Glutamatergic neuron (in vitro differentiated cells): Measurements from ENCODE around the gene HES7. TPM values are rescaled to one million over a fixed set of nuclear protein-coding genes. Genes with fewer than 3 reads are reported as not detected.
A peak's percentile ranks its signal among the peaks of the same experiment; 100 is the strongest.

Experiments used
- DNase-seq: peaks from one replicate; pipeline ENCODE4 v3.0.0; 2022
- H3K27ac Mint-ChIP-seq: one replicate; pipeline ENCODE4 v1.8.0; 2020; ENCODE audit warnings: mild to moderate bottlenecking, mixed read lengths, inconsistent platforms; ENCODE audit not compliant: unreplicated experiment
- H3K27me3 Mint-ChIP-seq: one replicate; pipeline ENCODE4 v1.8.0; 2020; ENCODE audit warnings: mild to moderate bottlenecking, moderate library complexity, mixed read lengths, inconsistent platforms; ENCODE audit not compliant: unreplicated experiment
- H3K36me3 Mint-ChIP-seq: one replicate; pipeline ENCODE4 v1.8.0; 2020; ENCODE audit warnings: mild to moderate bottlenecking, mixed read lengths, inconsistent platforms; ENCODE audit not compliant: unreplicated experiment
- H3K4me1 Mint-ChIP-seq: one replicate; pipeline ENCODE4 v1.8.0; 2020; ENCODE audit warnings: mild to moderate bottlenecking, low read depth, mixed read lengths, inconsistent platforms; ENCODE audit not compliant: unreplicated experiment
- H3K4me3 Mint-ChIP-seq: one replicate; pipeline ENCODE4 v1.8.0; 2020; ENCODE audit warnings: mild to moderate bottlenecking, mixed read lengths, inconsistent platforms; ENCODE audit not compliant: unreplicated experiment
- H3K9me3 Mint-ChIP-seq: one replicate; pipeline ENCODE4 v1.8.0; 2020; ENCODE audit warnings: mild to moderate bottlenecking, moderate library complexity, mixed read lengths, inconsistent platforms; ENCODE audit not compliant: unreplicated experiment
- CTCF ChIP-seq: fragments of 200-600 bp; sonication (generic); IDR thresholded peaks from one replicate; pipeline ENCODE4 v1.5.0; 2021; ENCODE audit not compliant: partially characterized antibody, unreplicated experiment
- total RNA-seq: library from RNA; stranded (reverse); fragmentation: NEBNext Ultra II Directional; extraction: Animal tissue kit (Norgen Biotek cat#: 25700); gene quantifications from one replicate; pipeline ENCODE4 v1.2.1, GENCODE V29; 2021; ENCODE audit not compliant: unreplicated experiment

Gene HES7
- total RNA-seq, 1 donor from 2014 or later, result 2.2 TPM

- Mint-ChIP-seq H3K4me3 (no peak overlapping the region), H3K36me3 (no peaks in the 10 kb centered on the region), H3K9me3 (peaks cover 20% of the 10 kb centered on the region), H3K27ac (no peak overlapping the region), H3K27me3 (peaks cover 7% of the 10 kb centered on the region), H3K4me1 (peaks cover 7% of the 10 kb centered on the region)
- no peak for TF ChIP-seq CTCF
- DNase-seq, result no peak
These were observed 24.7 kb upstream of the HES7 start for GRCh38 chr17:8148560-8148959.

GRCh38 chr17:8147805-8148404, 24.0 kb upstream of the HES7 start:
- peak overlapping the region; percentile 42 for H3K4me3 Mint-ChIP-seq
- H3K9me3 Mint-ChIP-seq, result peaks cover 13% of the 10 kb centered on the region
- H3K27me3 Mint-ChIP-seq, result peaks cover 1% of the 10 kb centered on the region
- TF ChIP-seq CTCF, result no peak
- no peak for DNase-seq
- H3K27ac Mint-ChIP-seq, result no peak overlapping the region
- no peaks in the 10 kb centered on the region for H3K36me3 Mint-ChIP-seq
- peaks cover 1% of the 10 kb centered on the region for H3K4me1 Mint-ChIP-seq

GRCh38 chr17:8147141-8147804, 23.4 kb upstream of the HES7 start:
- H3K4me3 Mint-ChIP-seq, result peak overlapping the region; percentile 42
- no peaks in the 10 kb centered on the region for H3K36me3 Mint-ChIP-seq
- no peak for TF ChIP-seq CTCF
- peaks cover 1% of the 10 kb centered on the region for H3K27me3 Mint-ChIP-seq
- no peak for DNase-seq
- H3K4me1 Mint-ChIP-seq, result no peaks in the 10 kb centered on the region
- H3K9me3 Mint-ChIP-seq, result peaks cover 8% of the 10 kb centered on the region
- no peak overlapping the region for H3K27ac Mint-ChIP-seq

DNA sequence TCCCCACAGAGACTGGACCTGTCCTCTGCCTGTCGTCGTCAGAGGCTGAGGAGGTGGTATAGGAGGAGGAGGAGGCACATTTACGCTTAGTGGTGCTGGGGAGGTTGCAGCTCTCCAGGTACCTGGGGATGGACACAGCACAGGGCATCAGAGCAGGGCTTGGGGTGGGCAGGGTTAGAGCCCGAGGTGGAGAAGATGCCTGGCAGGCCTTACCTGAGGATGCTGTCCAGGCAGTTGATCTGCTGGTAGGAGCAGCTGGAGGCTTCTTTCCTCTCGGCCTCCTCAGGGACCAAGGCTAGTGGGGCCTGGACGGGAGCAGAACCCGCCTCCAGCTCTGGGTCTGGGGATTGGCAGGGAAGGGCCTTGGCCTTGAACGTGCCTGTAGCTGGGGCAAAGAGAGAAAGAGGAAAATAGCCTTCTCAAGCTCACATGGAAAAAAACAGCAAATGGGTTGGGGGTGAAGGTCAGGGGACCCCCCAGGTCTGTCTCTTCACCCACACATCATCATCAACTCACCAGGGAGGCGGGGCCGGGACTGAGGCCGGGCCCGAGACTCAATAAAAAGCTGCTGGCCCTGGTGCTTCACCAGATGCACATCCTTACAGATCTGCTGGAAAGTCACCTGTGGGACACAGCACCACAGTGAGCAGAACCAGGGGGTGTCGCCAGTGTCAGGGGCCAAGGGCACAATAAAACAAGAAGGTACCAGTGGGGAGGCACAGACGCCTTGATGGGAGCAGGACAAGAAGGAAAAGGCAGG, 22.7 kb upstream of the HES7 start:
- Mint-ChIP-seq H3K9me3 (peaks cover 6% of the 10 kb centered on the region), H3K4me3 (no peak overlapping the region), H3K36me3 (no peaks in the 10 kb centered on the region), H3K4me1 (no peaks in the 10 kb centered on the region), H3K27ac (no peak overlapping the region), H3K27me3 (peaks cover 1% of the 10 kb centered on the region)
- TF ChIP-seq CTCF, result no peak
- no peak for DNase-seq

- peaks cover 5% of the 10 kb centered on the region for H3K27me3 Mint-ChIP-seq
- no peak overlapping the region for H3K27ac Mint-ChIP-seq
- no peaks in the 10 kb centered on the region for H3K36me3 Mint-ChIP-seq
- H3K4me3 Mint-ChIP-seq, result no peak overlapping the region
- TF ChIP-seq CTCF, result no peak
- H3K9me3 Mint-ChIP-seq, result peaks cover 6% of the 10 kb centered on the region
- no peaks in the 10 kb centered on the region for H3K4me1 Mint-ChIP-seq
- DNase-seq, result no peak
These were observed 21.9 kb upstream of the HES7 start for GRCh38 chr17:8145811-8146210.
